ENCODE results near the gene ATL2.

DNA sequence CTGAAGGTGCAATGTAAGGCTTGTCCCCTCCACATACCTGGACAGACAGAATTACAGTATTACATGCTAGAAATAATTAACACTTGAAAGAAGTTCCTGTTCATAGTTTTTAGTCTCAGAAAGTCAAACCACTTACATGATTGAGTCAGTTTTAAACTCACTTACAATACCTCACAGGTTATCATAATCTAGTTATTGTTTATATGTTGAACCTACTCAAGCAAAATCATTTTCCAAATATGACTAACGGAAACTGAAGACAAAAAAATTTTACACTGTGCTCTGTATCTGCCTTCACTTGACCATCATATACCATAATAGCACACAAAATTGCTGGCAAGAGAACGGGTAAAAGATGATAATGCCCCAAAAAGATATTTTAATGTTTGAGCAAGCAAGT, 78.5 kb downstream of the ATL2 start:
- TF ChIP-seq SUZ12 (IDR thresholded peaks at IDR 0.05) = no peak
- no peak for TF ChIP-seq NFRKB (IDR thresholded peaks at IDR 0.05)
- no peak for TF ChIP-seq TARDBP (IDR thresholded peaks at IDR 0.05)

All from HEK293T (cell line).